ENCODE measurements around the gene GPATCH2L.
A peak's percentile ranks its signal among the peaks of the same experiment; 100 is the strongest.

The GPATCH2L gene

GRCh38 chr14:76129851-76130576, 21.7 kb upstream of the GPATCH2L start:
- Mint-ChIP-seq H3K36me3 (no peaks in the 10 kb centered on the region), H3K27ac (no peak overlapping the region), H3K4me1 (ENCODE audit: low read depth) (no peaks in the 10 kb centered on the region), H3K4me3 (no peak overlapping the region), H3K27me3 (peaks cover 48% of the 10 kb centered on the region), H3K9me3 (ENCODE audit: low read depth) (no peaks in the 10 kb centered on the region)

GRCh38 chr14:76131071-76131965, 20.4 kb upstream of the GPATCH2L start:
- Mint-ChIP-seq H3K27ac (no peak overlapping the region), H3K9me3 (ENCODE audit: low read depth) (no peaks in the 10 kb centered on the region), H3K36me3 (no peaks in the 10 kb centered on the region), H3K4me1 (ENCODE audit: low read depth) (no peaks in the 10 kb centered on the region), H3K4me3 (no peak overlapping the region), H3K27me3 (peaks cover 52% of the 10 kb centered on the region)

GRCh38 chr14:76133103-76133502, 18.6 kb upstream of the GPATCH2L start:
- no peaks in the 10 kb centered on the region for H3K9me3 Mint-ChIP-seq (ENCODE audit: low read depth)
- H3K27ac Mint-ChIP-seq, result no peak overlapping the region
- no peaks in the 10 kb centered on the region for H3K36me3 Mint-ChIP-seq
- peaks cover 52% of the 10 kb centered on the region for H3K27me3 Mint-ChIP-seq
- H3K4me3 Mint-ChIP-seq, result no peak overlapping the region
- H3K4me1 Mint-ChIP-seq (ENCODE audit: low read depth), result peaks cover 2% of the 10 kb centered on the region

GRCh38 chr14:76134231-76134630, 17.5 kb upstream of the GPATCH2L start:
- Mint-ChIP-seq H3K4me1 (ENCODE audit: low read depth) (peaks cover 4% of the 10 kb centered on the region), H3K27ac (no peak overlapping the region), H3K9me3 (ENCODE audit: low read depth) (no peaks in the 10 kb centered on the region), H3K4me3 (no peak overlapping the region), H3K36me3 (no peaks in the 10 kb centered on the region), H3K27me3 (peaks cover 50% of the 10 kb centered on the region)

GRCh38 chr14:76135722-76136121, 16.0 kb upstream of the GPATCH2L start:
- H3K36me3 Mint-ChIP-seq, result no peaks in the 10 kb centered on the region
- peaks cover 57% of the 10 kb centered on the region for H3K27me3 Mint-ChIP-seq
- H3K9me3 Mint-ChIP-seq (ENCODE audit: low read depth), result no peaks in the 10 kb centered on the region
- H3K27ac Mint-ChIP-seq, result no peak overlapping the region
- H3K4me3 Mint-ChIP-seq, result no peak overlapping the region
- peaks cover 4% of the 10 kb centered on the region for H3K4me1 Mint-ChIP-seq (ENCODE audit: low read depth)

GRCh38 chr14:76136476-76137110, 15.1 kb upstream of the GPATCH2L start:
- no peak overlapping the region for H3K4me3 Mint-ChIP-seq
- no peaks in the 10 kb centered on the region for H3K36me3 Mint-ChIP-seq
- H3K9me3 Mint-ChIP-seq (ENCODE audit: low read depth), result peaks cover 2% of the 10 kb centered on the region
- peaks cover 4% of the 10 kb centered on the region for H3K4me1 Mint-ChIP-seq (ENCODE audit: low read depth)
- H3K27me3 Mint-ChIP-seq, result peaks cover 56% of the 10 kb centered on the region
- no peak overlapping the region for H3K27ac Mint-ChIP-seq

GRCh38 chr14:76138119-76138757, 13.5 kb upstream of the GPATCH2L start:
- Mint-ChIP-seq H3K4me3 (no peak overlapping the region), H3K36me3 (no peaks in the 10 kb centered on the region), H3K27me3 (peaks cover 45% of the 10 kb centered on the region), H3K9me3 (ENCODE audit: low read depth) (peaks cover 5% of the 10 kb centered on the region), H3K4me1 (ENCODE audit: low read depth) (peaks cover 4% of the 10 kb centered on the region), H3K27ac (no peak overlapping the region)

GRCh38 chr14:76138758-76139723, 12.7 kb upstream of the GPATCH2L start:
- peaks cover 39% of the 10 kb centered on the region for H3K27me3 Mint-ChIP-seq
- H3K4me3 Mint-ChIP-seq, result no peak overlapping the region
- peaks cover 7% of the 10 kb centered on the region for H3K9me3 Mint-ChIP-seq (ENCODE audit: low read depth)
- peaks cover 4% of the 10 kb centered on the region for H3K4me1 Mint-ChIP-seq (ENCODE audit: low read depth)
- no peaks in the 10 kb centered on the region for H3K36me3 Mint-ChIP-seq
- no peak overlapping the region for H3K27ac Mint-ChIP-seq

- Mint-ChIP-seq H3K27me3 (peaks cover 18% of the 10 kb centered on the region), H3K36me3 (no peaks in the 10 kb centered on the region), H3K4me3 (no peak overlapping the region), H3K9me3 (ENCODE audit: low read depth) (peaks cover 14% of the 10 kb centered on the region), H3K27ac (no peak overlapping the region), H3K4me1 (ENCODE audit: low read depth) (no peaks in the 10 kb centered on the region)
Observed at GRCh38 chr14:76143642-76144041, 8.1 kb upstream of the GPATCH2L start.

- peaks cover 17% of the 10 kb centered on the region for H3K9me3 Mint-ChIP-seq (ENCODE audit: low read depth)
- H3K4me3 Mint-ChIP-seq, result no peak overlapping the region
- no peaks in the 10 kb centered on the region for H3K36me3 Mint-ChIP-seq
- H3K27ac Mint-ChIP-seq, result no peak overlapping the region
- peaks cover 3% of the 10 kb centered on the region for H3K27me3 Mint-ChIP-seq
- H3K4me1 Mint-ChIP-seq (ENCODE audit: low read depth), result peaks cover 6% of the 10 kb centered on the region
Observed at GRCh38 chr14:76146976-76147375, 4.7 kb upstream of the GPATCH2L start.

GRCh38 chr14:76149196-76149595, 2.5 kb upstream of the GPATCH2L start:
- Mint-ChIP-seq H3K4me3 (no peak overlapping the region), H3K27me3 (peaks cover 3% of the 10 kb centered on the region), H3K36me3 (peaks cover 4% of the 10 kb centered on the region), H3K4me1 (ENCODE audit: low read depth) (peaks cover 26% of the 10 kb centered on the region), H3K9me3 (ENCODE audit: low read depth) (peaks cover 12% of the 10 kb centered on the region), H3K27ac (no peak overlapping the region)

GRCh38 chr14:76152333-76152681, 585 bp downstream of the GPATCH2L start:
- Mint-ChIP-seq H3K9me3 (ENCODE audit: low read depth) (peaks cover 7% of the 10 kb centered on the region), H3K4me1 (ENCODE audit: low read depth) (peaks cover 57% of the 10 kb centered on the region), H3K27ac (peak overlapping the region; percentile 96), H3K4me3 (peak overlapping the region; percentile 99), H3K27me3 (no peaks in the 10 kb centered on the region), H3K36me3 (peaks cover 14% of the 10 kb centered on the region)

- Mint-ChIP-seq H3K4me3 (peak overlapping the region; percentile 99), H3K27ac (peak overlapping the region; percentile 28), H3K4me1 (ENCODE audit: low read depth) (peaks cover 71% of the 10 kb centered on the region), H3K36me3 (peaks cover 20% of the 10 kb centered on the region), H3K9me3 (ENCODE audit: low read depth) (peaks cover 7% of the 10 kb centered on the region), H3K27me3 (no peaks in the 10 kb centered on the region)
Observed at GRCh38 chr14:76153919-76154318, 2.2 kb downstream of the GPATCH2L start.

Measured in activated naive CD8-positive, alpha-beta T cell (primary cell).